Daoy (cell line): ENCODE data around the gene LZTS2. TPM values are rescaled to one million over a fixed set of nuclear protein-coding genes. Genes with fewer than 3 reads are reported as not detected.

ENCODE experiments used
- DNase-seq: peaks from one replicate; pipeline ENCODE4 v3.0.0-alpha.2; 2015; ENCODE audit warnings: low read depth
- total RNA-seq: library from RNA; depleted of rRNA; stranded (reverse); fragments of >200 nt; shearing (Covaris generic); gene quantifications from 2 replicates; pipeline ENCODE4 v1.2.3, GENCODE V29; 2014

LZTS2 gene
- total RNA-seq, 1 experiment from 2014 or later = 25.3 TPM

GRCh38 chr10:101014966-101015581 lies 15.5 kb downstream of the LZTS2 start:
- DNase-seq = peak; percentile 62

- no peak for DNase-seq
Observed at GRCh38 chr10:101015582-101015973, 16.0 kb downstream of the LZTS2 start.

- DNase-seq = no peak
Observed at GRCh38 chr10:101016814-101017213, 17.2 kb downstream of the LZTS2 start.

- DNase-seq = no peak
Observed at GRCh38 chr10:101018118-101018599, 18.6 kb downstream of the LZTS2 start.

GRCh38 chr10:101018600-101019439 lies 19.2 kb downstream of the LZTS2 start:
- DNase-seq = peak; percentile 85

- no peak for DNase-seq
Observed at GRCh38 chr10:101019440-101019703, 19.8 kb downstream of the LZTS2 start.

GRCh38 chr10:101020427-101021075 lies 20.9 kb downstream of the LZTS2 start:
- no peak for DNase-seq

GRCh38 chr10:101021239-101021638 lies 21.6 kb downstream of the LZTS2 start:
- no peak for DNase-seq

GRCh38 chr10:101021692-101022251 lies 22.2 kb downstream of the LZTS2 start:
- DNase-seq = no peak

GRCh38 chr10:101022967-101023705 lies 23.5 kb downstream of the LZTS2 start:
- no peak for DNase-seq

- DNase-seq = no peak
Observed at GRCh38 chr10:101027106-101027720, 27.6 kb downstream of the LZTS2 start.

GRCh38 chr10:101028446-101029337 lies 29.1 kb downstream of the LZTS2 start:
- no peak for DNase-seq

GRCh38 chr10:101029520-101030295 lies 30.1 kb downstream of the LZTS2 start:
- DNase-seq = no peak

GRCh38 chr10:101030496-101031127 lies 31.0 kb downstream of the LZTS2 start:
- peak; percentile 23 for DNase-seq

- peak; percentile 92 for DNase-seq
Observed at GRCh38 chr10:101031128-101031795, 31.7 kb downstream of the LZTS2 start, which contains the start of the genes PDZD7 and SFXN3. Gene PDZD7, minus strand, starts transcription at chr10:101031129. Its CDS starts 910 bp downstream, at chr10:101030219. Gene SFXN3, plus strand, starts transcription at chr10:101031234. Its CDS starts 3,461 bp downstream, at chr10:101034695.

- peak; percentile 66 for DNase-seq
Observed at GRCh38 chr10:101031796-101032636, 32.4 kb downstream of the LZTS2 start.

- peak; percentile 90 for DNase-seq
Observed at GRCh38 chr10:101032637-101033224, 33.1 kb downstream of the LZTS2 start.
